HepG2 (cell line): ENCODE results near the gene ABCB8. TPM values are rescaled to one million over a fixed set of nuclear protein-coding genes. Genes with fewer than 3 reads are reported as not detected.
A peak's percentile ranks its signal among the peaks of the same experiment; 100 is the strongest.

Experiments
- ATAC-seq: fragments of 200-7000 bp; cut with Tn5 transposase; 3 replicates; pipeline ENCODE4 v1.9.1; 2020; ENCODE audit warnings: mild to moderate bottlenecking, moderate library complexity
- BruUV-seq: library from RNA; stranded (reverse); fragments of 400-500 nt; replicated peaks from 2 replicates; lab custom pipeline; 2021; lab: Mats Ljungman, UMichigan
- CTCF ChIA-PET: fragments of 300-600 bp; formaldehyde crosslinking; extraction: SDS; loops from one replicate; lab custom pipeline; 2021; ENCODE audit warnings: low total read pairs, inconsistent platforms, low intra/inter-chr PET ratio; lab: Yijun Ruan, JAX
- POLR2A ChIA-PET: fragments of 350-600 bp; sonication (Branson Sonifier 250); formaldehyde crosslinking; loops from one replicate; lab custom pipeline; 2020; ENCODE audit warnings: antibody characterized with exemption, inconsistent platforms; lab: Yijun Ruan, JAX
- DNase-seq: peaks from one replicate; pipeline ENCODE4 v3.0.0-alpha.2; 2015; ENCODE audit warnings: low spot score
- FAIRE-seq: peaks from 3 replicates; lab custom pipeline; 2011; peaks lifted over from hg19 to GRCh38; lab: Jason Lieb, UNC
- H2AFZ ChIP-seq: one replicate; pipeline ENCODE4 v1.6.1; 2011; ENCODE audit warnings: low read length, inconsistent platforms
- H3K27ac ChIP-seq: fragments of 300-600 bp; 3 replicates; pipeline ENCODE4 v1.8.0; 2011; ENCODE audit warnings: mixed run types, mild to moderate bottlenecking, mixed read lengths, low read length, inconsistent platforms; ENCODE audit not compliant: insufficient read depth; ENCODE audit errors: extremely low read length
- H3K27me3 ChIP-seq, 2 experiments: fragments of 200-600 bp in 1 of 2; 2 replicates in 1 of 2; 3 replicates in 1 of 2; pipeline versions ENCODE4 v1.6.0 to v1.8.0; 2011; ENCODE audit warnings: low read length in 2 of 2, mild to moderate bottlenecking in 2 of 2, moderate library complexity in 2 of 2, inconsistent platforms in 1 of 2; ENCODE audit not compliant: insufficient read depth in 2 of 2, control insufficient read depth in 1 of 2
- H3K36me3 ChIP-seq, 2 experiments: fragments of 200-600 bp in 1 of 2; replicated peaks in 1 of 2; 2 replicates in 1 of 2; 3 replicates in 1 of 2; pipeline versions ENCODE4 v1.5.1 to v1.8.0; 2011; ENCODE audit warnings: low read length in 2 of 2, inconsistent platforms in 1 of 2; ENCODE audit not compliant: insufficient read depth in 2 of 2, control insufficient read depth in 1 of 2
- H3K4me1 ChIP-seq: 2 replicates; pipeline ENCODE4 v1.5.1; 2012; ENCODE audit warnings: low read length, inconsistent platforms; ENCODE audit not compliant: insufficient read depth
- H3K4me2 ChIP-seq: 2 replicates; pipeline ENCODE4 v1.6.0; 2011; ENCODE audit warnings: low read depth, low read length, inconsistent platforms
- H3K4me3 ChIP-seq, 3 experiments: fragments of 200-600 bp in 1 of 3; sonication (generic), shearing (Covaris generic) in 1 of 3; replicated peaks in 1 of 3; 2 replicates each; pipeline ENCODE4 v1.5.1; 2011 to 2016; ENCODE audit warnings: low read length in 3 of 3, inconsistent platforms in 2 of 3, low read depth in 2 of 3, mild to moderate bottlenecking in 2 of 3, control low read depth in 1 of 3, mixed read lengths in 1 of 3; ENCODE audit not compliant: insufficient read depth in 1 of 3
- H3K79me2 ChIP-seq: one replicate; pipeline ENCODE4 v1.6.1; 2011; ENCODE audit warnings: low read length, inconsistent platforms; ENCODE audit not compliant: insufficient read depth
- H3K9ac ChIP-seq: 2 replicates; pipeline ENCODE4 v1.6.0; 2011; ENCODE audit warnings: mild to moderate bottlenecking, low read depth, low read length, inconsistent platforms; ENCODE audit not compliant: insufficient read depth
- H3K9me3 ChIP-seq: 2 replicates; pipeline ENCODE4 v1.5.1; 2012; ENCODE audit warnings: mild to moderate bottlenecking, low read length
- H4K20me1 ChIP-seq: 2 replicates; pipeline ENCODE4 v1.6.0; 2011; ENCODE audit warnings: inconsistent platforms, mild to moderate bottlenecking, low read length, moderate library complexity; ENCODE audit not compliant: insufficient read depth
- CBFB ChIP-seq: sonication (generic); formaldehyde crosslinking; IDR thresholded peaks from 2 replicates; pipeline ENCODE4 v1.4.0; 2020; ENCODE audit warnings: missing genetic modification reagents
- E2F5 ChIP-seq: sonication (generic); formaldehyde crosslinking; conservative IDR thresholded peaks from 2 replicates; pipeline ENCODE4 v1.4.0; 2020; ENCODE audit warnings: missing genetic modification reagents
- EHMT2 ChIP-seq: fragments of 200-600 bp; sonication (generic); IDR thresholded peaks from 2 replicates; pipeline ENCODE4 v1.7.0; 2017; ENCODE audit warnings: antibody characterized with exemption, low read depth, low read length, borderline replicate concordance
- NKX3-1 ChIP-seq: sonication (generic); formaldehyde crosslinking; IDR thresholded peaks from 2 replicates; pipeline ENCODE4 v1.5.0; 2020; ENCODE audit warnings: missing genetic modification reagents
- RFX1 ChIP-seq: fragments of 450-650 bp; IDR thresholded peaks from 2 replicates; pipeline ENCODE4 v1.6.1; 2017
- SAFB2 ChIP-seq: sonication (generic); formaldehyde crosslinking; IDR thresholded peaks from 2 replicates; pipeline ENCODE4 v1.5.1; 2020; ENCODE audit warnings: missing genetic modification reagents, low read depth, mild to moderate bottlenecking, borderline replicate concordance
- SUZ12 ChIP-seq: fragments of 150-350 bp; IDR thresholded peaks from 2 replicates; pipeline ENCODE4 v1.6.1; 2014; ENCODE audit warnings: low read depth, low read length
- TCF7 ChIP-seq: sonication (generic); IDR thresholded peaks from 2 replicates; pipeline ENCODE4 v1.6.1; 2016; ENCODE audit warnings: antibody characterized with exemption, low read depth
- WGBS: methylation state at CpG from one replicate; pipeline ENCODE4 v1.1.6; 2017; ENCODE audit warnings: low lambda C conversion rate; 5-methylcytosine and 5-hydroxymethylcytosine counted together
- in situ Hi-C: cut with HindIII; loops from 2 replicates; pipeline ENCODE4 v1.10.0; 2017; ENCODE audit warnings: low pct_unique_long_range_greater_than_20kb; ENCODE audit not compliant: extremely low pct_ligation_motif_present
- intact Hi-C: fragments of 100-400 bp; cut with micrococcal nuclease; formaldehyde crosslinking; loops from one replicate; pipeline ENCODE4 v1.10.0; 2022; ENCODE audit not compliant: unreplicated experiment
- polyA plus RNA-seq, 8 experiments: library from polyadenylated mRNA; depleted of rRNA in 3 of 8; stranded (reverse) in 7 of 8; unstranded in 1 of 8; fragments of >200 nt; fragmentation: Illumina TruSeq in 4 of 8; extraction: Trizol in 4 of 8; gene quantifications; 2 replicates each; pipeline versions ENCODE4 v1.2.1 to v1.2.3, GENCODE V29; 2011 to 2016; ENCODE audit warnings: low read depth in 4 of 8, missing spikeins in 1 of 8, mixed read lengths in 1 of 8; ENCODE audit not compliant: insufficient read depth in 1 of 8
- total RNA-seq, 5 experiments: library from RNA; depleted of rRNA; stranded (reverse); fragments of >200 nt; fragmentation: Illumina TruSeq; extraction: Trizol; gene quantifications; 2 replicates each; pipeline ENCODE4 v1.2.3, GENCODE V29; 2016; ENCODE audit warnings: low read depth in 1 of 5

ABCB8 gene
- total and polyA plus RNA-seq, 2 of the 13 experiments (the other 11 are each of a cell fraction or from before 2014, with no cell fraction given) = 6.6 to 16.7 TPM

- TF ChIP-seq SUZ12 = peak; percentile 88
- no peak for TF ChIP-seq NKX3-1
Observed at GRCh38 chr7:150992833-150993302, 35.4 kb upstream of the ABCB8 start (continued).

GRCh38 chr7:150993511-150993910, 34.7 kb upstream of the ABCB8 start:
- H3K27me3 ChIP-seq = peaks cover 4 to 42% of the 10 kb centered on the region in 2 experiments; a peak in 4 of 5 replicates
- no peak for FAIRE-seq
- in situ Hi-C loops = no loop called here
- H3K9ac ChIP-seq = no peak overlapping the region
- no peaks in the 10 kb centered on the region for H3K9me3 ChIP-seq
- no peak overlapping the region for H3K4me3 ChIP-seq
- no peaks in the 10 kb centered on the region for H4K20me1 ChIP-seq
- DNase-seq = no peak
- no peak overlapping the region for H2AFZ ChIP-seq
- BruUV-seq = no TSS peak
- intact Hi-C loops = no loop called here
- H3K4me2 ChIP-seq = no peak overlapping the region
- H3K27ac ChIP-seq = no peak overlapping the region
- H3K79me2 ChIP-seq = no peaks in the 10 kb centered on the region
- CTCF ChIA-PET = no interaction called here
- H3K4me1 ChIP-seq = peaks cover 11% of the 10 kb centered on the region; the same call in 1 of the 2 replicates
- H3K36me3 ChIP-seq = no peaks in the 10 kb centered on the region
- no peak for ATAC-seq
- WGBS = 41% methylated on average over 3 of the region's 14 CpGs
- POLR2A ChIA-PET = no interaction called here
- TF ChIP-seq EHMT2 (no peak), E2F5 (no peak), SAFB2 (CRISPR knock-in tag) (no peak), RFX1 (no peak), CBFB (no peak), TCF7 (no peak)
